Erythroblast (primary cell): ENCODE measurements around the gene WDFY2.

Experiments
- DNase-seq, 2 experiments: peaks; one replicate each; lab custom pipeline; 2025; lab: John Stamatoyannopoulos, UW
- GATA1 ChIP-seq: IDR thresholded peaks from 2 replicates; pipeline ENCODE4 v1.6.1; 2011; ENCODE audit warnings: low read depth, mild to moderate bottlenecking, control low read depth, low read length, moderate library complexity
- POLR2A ChIP-seq: IDR thresholded peaks from 2 replicates; pipeline ENCODE4 v1.6.1; 2011; ENCODE audit warnings: mild to moderate bottlenecking, low read length

WDFY2 gene

GRCh38 chr13:51773515-51773914 lies 189.3 kb downstream of the WDFY2 start:
- TF ChIP-seq GATA1 (no peak), POLR2A (no peak)

GRCh38 chr13:51776179-51776578 lies 191.9 kb downstream of the WDFY2 start:
- DNase-seq, result no peak
- no peak for TF ChIP-seq GATA1
- TF ChIP-seq POLR2A, result no peak

More at GRCh38 chr13:51773515-51773914, 189.3 kb downstream of the WDFY2 start:
- no peak for DNase-seq

- no peak for TF ChIP-seq POLR2A
- TF ChIP-seq GATA1, result no peak
- no peak for DNase-seq
These were observed 193.7 kb downstream of the WDFY2 start for GRCh38 chr13:51777921-51778320.

GRCh38 chr13:51778392-51778791 lies 194.1 kb downstream of the WDFY2 start:
- DNase-seq, result no peak
- no peak for TF ChIP-seq GATA1
- TF ChIP-seq POLR2A, result no peak

GRCh38 chr13:51780099-51780498 lies 195.8 kb downstream of the WDFY2 start:
- TF ChIP-seq POLR2A, result no peak

GRCh38 chr13:51781246-51782022 lies 197.2 kb downstream of the WDFY2 start:
- peak; percentile 18 to 22 for DNase-seq
- no peak for TF ChIP-seq GATA1
- no peak for TF ChIP-seq POLR2A

More at GRCh38 chr13:51780099-51780498, 195.8 kb downstream of the WDFY2 start:
- no peak for DNase-seq

- DNase-seq, result no peak
- no peak for TF ChIP-seq POLR2A
- no peak for TF ChIP-seq GATA1
These were observed 197.9 kb downstream of the WDFY2 start for GRCh38 chr13:51782026-51782710.

- DNase-seq, result no peak
- TF ChIP-seq GATA1 (no peak), POLR2A (no peak)
These were observed 199.3 kb downstream of the WDFY2 start for GRCh38 chr13:51783428-51784094.

- TF ChIP-seq GATA1 (no peak), POLR2A (no peak)
- no peak for DNase-seq
These were observed 199.8 kb downstream of the WDFY2 start for GRCh38 chr13:51784097-51784496.

- TF ChIP-seq POLR2A, result no peak
- no peak for TF ChIP-seq GATA1
- DNase-seq, result peak; percentile 79 to 82
These were observed 201.6 kb downstream of the WDFY2 start for GRCh38 chr13:51785712-51786424.

GRCh38 chr13:51786425-51787265 lies 202.4 kb downstream of the WDFY2 start:
- no peak for DNase-seq

GRCh38 chr13:51793570-51794271 lies 209.5 kb downstream of the WDFY2 start:
- DNase-seq, result peak; percentile 68 to 80
- TF ChIP-seq GATA1, result no peak
- no peak for TF ChIP-seq POLR2A

More at GRCh38 chr13:51786425-51787265, 202.4 kb downstream of the WDFY2 start:
- TF ChIP-seq GATA1 (no peak), POLR2A (no peak)
